ENCODE data around the gene POMT1.

DNA sequence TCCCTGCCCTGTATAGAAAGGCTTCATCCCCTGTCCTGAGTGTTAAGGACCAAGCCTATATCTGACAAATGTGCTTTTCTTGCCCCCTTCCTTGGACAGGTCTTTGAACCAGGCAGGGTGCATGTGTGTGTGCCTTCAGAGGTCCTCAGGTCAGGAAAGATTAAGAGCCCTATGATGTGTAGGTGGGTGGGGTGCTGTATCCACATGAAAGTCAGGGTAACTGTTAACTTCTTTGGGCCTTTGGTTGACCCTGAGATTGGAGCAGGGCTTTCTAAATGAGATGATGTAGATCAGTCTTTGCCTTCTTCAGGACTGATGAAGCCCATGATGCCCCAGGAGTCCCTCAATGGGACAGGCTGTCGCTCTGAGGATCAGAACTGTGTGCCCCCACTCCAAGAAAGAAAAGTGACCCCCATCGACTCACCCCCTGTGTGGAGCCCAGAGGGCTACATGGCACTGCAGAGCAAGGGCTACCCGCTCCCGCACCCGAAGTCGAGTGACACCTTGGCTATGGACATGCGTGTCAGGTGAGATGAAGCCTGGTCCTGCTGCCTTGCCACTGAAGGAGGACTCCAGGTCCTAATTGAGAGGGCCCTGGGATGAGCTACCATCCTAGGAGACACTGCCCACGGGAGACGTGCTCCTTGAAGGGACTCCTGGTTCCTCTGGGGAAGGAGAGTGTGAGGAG, 29.4 kb upstream of the POMT1 start:
- TF ChIP-seq, protein P1, sequence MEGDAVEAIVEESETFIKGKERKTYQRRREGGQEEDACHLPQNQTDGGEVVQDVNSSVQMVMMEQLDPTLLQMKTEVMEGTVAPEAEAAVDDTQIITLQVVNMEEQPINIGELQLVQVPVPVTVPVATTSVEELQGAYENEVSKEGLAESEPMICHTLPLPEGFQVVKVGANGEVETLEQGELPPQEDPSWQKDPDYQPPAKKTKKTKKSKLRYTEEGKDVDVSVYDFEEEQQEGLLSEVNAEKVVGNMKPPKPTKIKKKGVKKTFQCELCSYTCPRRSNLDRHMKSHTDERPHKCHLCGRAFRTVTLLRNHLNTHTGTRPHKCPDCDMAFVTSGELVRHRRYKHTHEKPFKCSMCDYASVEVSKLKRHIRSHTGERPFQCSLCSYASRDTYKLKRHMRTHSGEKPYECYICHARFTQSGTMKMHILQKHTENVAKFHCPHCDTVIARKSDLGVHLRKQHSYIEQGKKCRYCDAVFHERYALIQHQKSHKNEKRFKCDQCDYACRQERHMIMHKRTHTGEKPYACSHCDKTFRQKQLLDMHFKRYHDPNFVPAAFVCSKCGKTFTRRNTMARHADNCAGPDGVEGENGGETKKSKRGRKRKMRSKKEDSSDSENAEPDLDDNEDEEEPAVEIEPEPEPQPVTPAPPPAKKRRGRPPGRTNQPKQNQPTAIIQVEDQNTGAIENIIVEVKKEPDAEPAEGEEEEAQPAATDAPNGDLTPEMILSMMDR (IDR thresholded peaks at IDR 0.05), result no peak
- TF ChIP-seq POLR2A (IDR thresholded peaks at IDR 0.05) (no peak), POLR2AphosphoS5 (IDR thresholded peaks at IDR 0.05; ENCODE audit: insufficient read depth in 1 of 2, low read depth in 1 of 2) (no peak)
